Nephron progenitor cell (in vitro differentiated cells): ENCODE results near the gene COG2.

Experiments used
- DNase-seq: peaks from one replicate; pipeline ENCODE4 v3.0.0; 2021
- H3K27ac Mint-ChIP-seq: 2 replicates; pipeline ENCODE4 v1.8.0; 2021; ENCODE audit warnings: mild to moderate bottlenecking, moderate library complexity, mixed read lengths
- H3K27me3 Mint-ChIP-seq: 2 replicates; pipeline ENCODE4 v1.8.0; 2021; ENCODE audit warnings: mild to moderate bottlenecking, low read depth, mixed read lengths; ENCODE audit not compliant: poor library complexity
- H3K36me3 Mint-ChIP-seq: 2 replicates; pipeline ENCODE4 v1.8.0; 2021; ENCODE audit warnings: low read depth, mixed read lengths
- H3K4me1 Mint-ChIP-seq: 2 replicates; pipeline ENCODE4 v1.8.0; 2021; ENCODE audit warnings: mixed read lengths
- H3K4me3 Mint-ChIP-seq: 2 replicates; pipeline ENCODE4 v1.8.0; 2021; ENCODE audit warnings: mild to moderate bottlenecking, moderate library complexity, mixed read lengths
- H3K9me3 Mint-ChIP-seq: 2 replicates; pipeline ENCODE4 v1.8.0; 2021; ENCODE audit warnings: mild to moderate bottlenecking, moderate library complexity, mixed read lengths
- TF ChIP-seq, protein P1 (sequence below): fragments of 200-600 bp; sonication (generic); IDR thresholded peaks from 2 replicates; pipeline ENCODE4 v1.5.0; 2021; ENCODE audit warnings: antibody characterized with exemption

COG2 gene

GRCh38 chr1:230728710-230729392 lies 86.6 kb downstream of the COG2 start:
- TF ChIP-seq, protein P1, sequence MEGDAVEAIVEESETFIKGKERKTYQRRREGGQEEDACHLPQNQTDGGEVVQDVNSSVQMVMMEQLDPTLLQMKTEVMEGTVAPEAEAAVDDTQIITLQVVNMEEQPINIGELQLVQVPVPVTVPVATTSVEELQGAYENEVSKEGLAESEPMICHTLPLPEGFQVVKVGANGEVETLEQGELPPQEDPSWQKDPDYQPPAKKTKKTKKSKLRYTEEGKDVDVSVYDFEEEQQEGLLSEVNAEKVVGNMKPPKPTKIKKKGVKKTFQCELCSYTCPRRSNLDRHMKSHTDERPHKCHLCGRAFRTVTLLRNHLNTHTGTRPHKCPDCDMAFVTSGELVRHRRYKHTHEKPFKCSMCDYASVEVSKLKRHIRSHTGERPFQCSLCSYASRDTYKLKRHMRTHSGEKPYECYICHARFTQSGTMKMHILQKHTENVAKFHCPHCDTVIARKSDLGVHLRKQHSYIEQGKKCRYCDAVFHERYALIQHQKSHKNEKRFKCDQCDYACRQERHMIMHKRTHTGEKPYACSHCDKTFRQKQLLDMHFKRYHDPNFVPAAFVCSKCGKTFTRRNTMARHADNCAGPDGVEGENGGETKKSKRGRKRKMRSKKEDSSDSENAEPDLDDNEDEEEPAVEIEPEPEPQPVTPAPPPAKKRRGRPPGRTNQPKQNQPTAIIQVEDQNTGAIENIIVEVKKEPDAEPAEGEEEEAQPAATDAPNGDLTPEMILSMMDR: no peak
- no peak for DNase-seq

GRCh38 chr1:230730977-230731376 lies 88.7 kb downstream of the COG2 start:
- H3K4me3 Mint-ChIP-seq: no peak overlapping the region
- TF ChIP-seq, protein P1: no peak
- H3K4me1 Mint-ChIP-seq: peaks cover 22% of the 10 kb centered on the region
- peaks cover 4% of the 10 kb centered on the region for H3K9me3 Mint-ChIP-seq
- H3K36me3 Mint-ChIP-seq: no peaks in the 10 kb centered on the region
- DNase-seq: no peak
- no peak overlapping the region for H3K27ac Mint-ChIP-seq
- peaks cover 12% of the 10 kb centered on the region for H3K27me3 Mint-ChIP-seq

More at GRCh38 chr1:230728710-230729392, 86.6 kb downstream of the COG2 start:
- H3K36me3 Mint-ChIP-seq: no peaks in the 10 kb centered on the region
- no peak overlapping the region for H3K4me3 Mint-ChIP-seq
- H3K27me3 Mint-ChIP-seq: peaks cover 12% of the 10 kb centered on the region
- peaks cover 4% of the 10 kb centered on the region for H3K9me3 Mint-ChIP-seq
- no peak overlapping the region for H3K27ac Mint-ChIP-seq
- peaks cover 17% of the 10 kb centered on the region for H3K4me1 Mint-ChIP-seq

GRCh38 chr1:230735447-230735846 lies 93.2 kb downstream of the COG2 start:
- no peak for DNase-seq
- H3K4me3 Mint-ChIP-seq: no peak overlapping the region
- H3K4me1 Mint-ChIP-seq: peaks cover 23% of the 10 kb centered on the region
- H3K36me3 Mint-ChIP-seq: no peaks in the 10 kb centered on the region
- H3K9me3 Mint-ChIP-seq: peaks cover 4% of the 10 kb centered on the region
- TF ChIP-seq, protein P1: no peak
- no peak overlapping the region for H3K27ac Mint-ChIP-seq
- peaks cover 18% of the 10 kb centered on the region for H3K27me3 Mint-ChIP-seq

GRCh38 chr1:230737622-230738262 lies 95.5 kb downstream of the COG2 start:
- Mint-ChIP-seq H3K36me3 (no peaks in the 10 kb centered on the region), H3K27ac (no peak overlapping the region), H3K27me3 (peaks cover 23% of the 10 kb centered on the region), H3K4me3 (no peak overlapping the region), H3K9me3 (peaks cover 4% of the 10 kb centered on the region), H3K4me1 (peaks cover 18% of the 10 kb centered on the region)
- no peak for DNase-seq
- TF ChIP-seq, protein P1: no peak

GRCh38 chr1:230739564-230740290 lies 97.4 kb downstream of the COG2 start:
- peaks cover 21% of the 10 kb centered on the region for H3K27me3 Mint-ChIP-seq
- no peak overlapping the region for H3K27ac Mint-ChIP-seq
- H3K9me3 Mint-ChIP-seq: peaks cover 4% of the 10 kb centered on the region
- H3K4me3 Mint-ChIP-seq: no peak overlapping the region
- TF ChIP-seq, protein P1: no peak
- H3K4me1 Mint-ChIP-seq: peaks cover 32% of the 10 kb centered on the region
- H3K36me3 Mint-ChIP-seq: no peaks in the 10 kb centered on the region
- DNase-seq: no peak
